ENCODE data around the gene FAM229A. TPM values are rescaled to one million over a fixed set of nuclear protein-coding genes. Genes with fewer than 3 reads are reported as not detected.

FAM229A gene
- total and polyA plus RNA-seq, 9 of the 15 experiments (the other 6 are each of a cell fraction or from before 2014, with no cell fraction given): 0.04 to 21.6 (median 7.4) TPM

GRCh38 chr1:32334864-32335534 lies 27.3 kb downstream of the FAM229A start (continued):
- no peak for TF ChIP-seq NR4A1 (CRISPR knock-in tag; IDR thresholded peaks at IDR 0.05)
- TF ChIP-seq NR4A1 (tag; IDR thresholded peaks at IDR 0.05): no peak
- TF ChIP-seq ARID2 (IDR thresholded peaks at IDR 0.05): no peak
- TF ChIP-seq BHLHE40 (IDR thresholded peaks at IDR 0.05; ENCODE audit: low read length): peak; percentile 18; the same call in 1 of the 2 replicates
- no peak for TF ChIP-seq CBFA2T2 (conservative IDR thresholded peaks at IDR 0.05)
- TF ChIP-seq, protein P1, sequence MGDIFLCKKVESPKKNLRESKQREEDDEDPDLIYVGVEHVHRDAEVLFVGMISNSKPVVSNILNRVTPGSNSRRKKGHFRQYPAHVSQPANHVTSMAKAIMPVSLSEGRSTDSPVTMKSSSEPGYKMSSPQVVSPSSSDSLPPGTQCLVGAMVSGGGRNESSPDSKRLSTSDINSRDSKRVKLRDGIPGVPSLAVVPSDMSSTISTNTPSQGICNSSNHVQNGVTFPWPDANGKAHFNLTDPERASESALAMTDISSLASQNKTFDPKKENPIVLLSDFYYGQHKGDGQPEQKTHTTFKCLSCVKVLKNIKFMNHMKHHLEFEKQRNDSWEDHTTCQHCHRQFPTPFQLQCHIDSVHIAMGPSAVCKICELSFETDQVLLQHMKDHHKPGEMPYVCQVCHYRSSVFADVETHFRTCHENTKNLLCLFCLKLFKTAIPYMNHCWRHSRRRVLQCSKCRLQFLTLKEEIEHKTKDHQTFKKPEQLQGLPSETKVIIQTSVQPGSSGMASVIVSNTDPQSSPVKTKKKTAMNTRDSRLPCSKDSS (IDR thresholded peaks at IDR 0.05; ENCODE audit: low read depth, partially characterized antibody): no peak
- no peak for TF ChIP-seq CHD4 (IDR thresholded peaks at IDR 0.05; ENCODE audit: insufficient read depth, insufficient replicate concordance, low read depth, low read length, poor library complexity, severe bottlenecking)
- TF ChIP-seq STAT6 (CRISPR knock-in tag; IDR thresholded peaks at IDR 0.05): no peak
- no peak for TF ChIP-seq NEUROD1 (IDR thresholded peaks at IDR 0.05; ENCODE audit: borderline replicate concordance, low read depth, low read length, partially characterized antibody)
- TF ChIP-seq, protein P2, sequence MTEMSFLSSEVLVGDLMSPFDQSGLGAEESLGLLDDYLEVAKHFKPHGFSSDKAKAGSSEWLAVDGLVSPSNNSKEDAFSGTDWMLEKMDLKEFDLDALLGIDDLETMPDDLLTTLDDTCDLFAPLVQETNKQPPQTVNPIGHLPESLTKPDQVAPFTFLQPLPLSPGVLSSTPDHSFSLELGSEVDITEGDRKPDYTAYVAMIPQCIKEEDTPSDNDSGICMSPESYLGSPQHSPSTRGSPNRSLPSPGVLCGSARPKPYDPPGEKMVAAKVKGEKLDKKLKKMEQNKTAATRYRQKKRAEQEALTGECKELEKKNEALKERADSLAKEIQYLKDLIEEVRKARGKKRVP (CRISPR knock-in tag; IDR thresholded peaks at IDR 0.05): no peak; the same call in 1 of the 2 replicates
- TF ChIP-seq NKRF (IDR thresholded peaks at IDR 0.05; ENCODE audit: borderline replicate concordance): no peak
- TF ChIP-seq ZNF316 (IDR thresholded peaks at IDR 0.05): no peak
- no peak for TF ChIP-seq BMI1 (IDR thresholded peaks at IDR 0.05; ENCODE audit: low read length)
- TF ChIP-seq POLR2G (IDR thresholded peaks at IDR 0.05; ENCODE audit: low read depth, low read length): peak; percentile 65
- no peak for TF ChIP-seq TCFL5 (CRISPR knock-in tag; conservative IDR thresholded peaks at IDR 0.05)
- peak; percentile 73; the same call in 1 of the 2 replicates for TF ChIP-seq ZSCAN29 (IDR thresholded peaks at IDR 0.05)
- TF ChIP-seq HIVEP1 (CRISPR knock-in tag; IDR thresholded peaks at IDR 0.05): no peak
- no peak for TF ChIP-seq PTRF (tag; IDR thresholded peaks at IDR 0.05)
- TF ChIP-seq EZH2 (IDR thresholded peaks at IDR 0.05; ENCODE audit: borderline replicate concordance, low read depth, low read length): no peak
- TF ChIP-seq SMAD3 (CRISPR knock-in tag; conservative IDR thresholded peaks at IDR 0.05): no peak
- TF ChIP-seq, protein P3, sequence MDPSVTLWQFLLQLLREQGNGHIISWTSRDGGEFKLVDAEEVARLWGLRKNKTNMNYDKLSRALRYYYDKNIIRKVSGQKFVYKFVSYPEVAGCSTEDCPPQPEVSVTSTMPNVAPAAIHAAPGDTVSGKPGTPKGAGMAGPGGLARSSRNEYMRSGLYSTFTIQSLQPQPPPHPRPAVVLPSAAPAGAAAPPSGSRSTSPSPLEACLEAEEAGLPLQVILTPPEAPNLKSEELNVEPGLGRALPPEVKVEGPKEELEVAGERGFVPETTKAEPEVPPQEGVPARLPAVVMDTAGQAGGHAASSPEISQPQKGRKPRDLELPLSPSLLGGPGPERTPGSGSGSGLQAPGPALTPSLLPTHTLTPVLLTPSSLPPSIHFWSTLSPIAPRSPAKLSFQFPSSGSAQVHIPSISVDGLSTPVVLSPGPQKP (CRISPR knock-in tag; IDR thresholded peaks at IDR 0.05): no peak

Data from K562 (cell line).